Neural progenitor cell (in vitro differentiated cells): ENCODE results near the gene PCK1. TPM values are rescaled to one million over a fixed set of nuclear protein-coding genes. Genes with fewer than 3 reads are reported as not detected.

Experiments
- DNase-seq: peaks from one replicate; pipeline ENCODE4 v3.0.0-alpha.2; 2016; ENCODE audit warnings: low spot score
- H2AFZ ChIP-seq: fragments of 200-600 bp; sonication (generic); replicated peaks from 2 replicates; pipeline ENCODE4 v1.6.1; 2016; ENCODE audit warnings: antibody characterized with exemption
- H3F3A ChIP-seq: fragments of 200-600 bp; sonication (generic); 2 replicates; pipeline ENCODE4 v1.6.1; 2016; ENCODE audit warnings: antibody characterized with exemption, low read depth
- H3K27ac ChIP-seq: fragments of 200-600 bp; sonication (generic); 2 replicates; pipeline ENCODE4 v1.5.1; 2016; ENCODE audit warnings: mild to moderate bottlenecking
- H3K27me3 ChIP-seq: fragments of 200-600 bp; sonication (generic); 2 replicates; pipeline ENCODE4 v1.6.1; 2016; ENCODE audit warnings: mild to moderate bottlenecking, moderate library complexity
- H3K36me3 ChIP-seq: fragments of 200-600 bp; sonication (generic); 2 replicates; pipeline ENCODE4 v1.5.1; 2016
- H3K4me1 ChIP-seq: fragments of 200-600 bp; sonication (generic); 2 replicates; pipeline ENCODE4 v1.6.1; 2016; ENCODE audit warnings: mixed run types
- H3K4me2 ChIP-seq: fragments of 200-600 bp; sonication (generic); 2 replicates; pipeline ENCODE4 v1.6.1; 2016
- H3K4me3 ChIP-seq: fragments of 200-600 bp; sonication (generic); 2 replicates; pipeline ENCODE4 v1.5.1; 2016
- H3K79me2 ChIP-seq: fragments of 200-600 bp; sonication (generic); 2 replicates; pipeline ENCODE4 v1.6.1; 2016; ENCODE audit warnings: low read depth
- H3K9ac ChIP-seq: fragments of 200-600 bp; sonication (generic); 2 replicates; pipeline ENCODE4 v1.6.1; 2016
- H3K9me3 ChIP-seq: fragments of 200-600 bp; sonication (generic); 2 replicates; pipeline ENCODE4 v1.5.1; 2016; ENCODE audit warnings: low read depth
- H4K20me1 ChIP-seq: fragments of 200-600 bp; sonication (generic); 2 replicates; pipeline ENCODE4 v1.6.1; 2016; ENCODE audit warnings: low read depth
- H3K27ac Mint-ChIP-seq: 3 replicates; pipeline ENCODE4 v1.8.0; 2021; ENCODE audit warnings: mixed read lengths
- H3K27me3 Mint-ChIP-seq: 2 replicates; pipeline ENCODE4 v1.8.0; 2022; ENCODE audit warnings: low read depth, mild to moderate bottlenecking, inconsistent platforms, moderate library complexity, mixed read lengths; ENCODE audit not compliant: insufficient read depth
- H3K36me3 Mint-ChIP-seq: 3 replicates; pipeline ENCODE4 v1.8.0; 2021; ENCODE audit warnings: mixed read lengths
- H3K4me1 Mint-ChIP-seq: 3 replicates; pipeline ENCODE4 v1.8.0; 2021; ENCODE audit warnings: mixed read lengths
- H3K4me3 Mint-ChIP-seq: 3 replicates; pipeline ENCODE4 v1.8.0; 2021; ENCODE audit warnings: mild to moderate bottlenecking, moderate library complexity, mixed read lengths
- H3K9me3 Mint-ChIP-seq: 3 replicates; pipeline ENCODE4 v1.8.0; 2020; ENCODE audit warnings: mixed read lengths
- CTCF ChIP-seq: fragments of 200-600 bp; sonication (generic); IDR thresholded peaks from 2 replicates; pipeline ENCODE4 v1.5.1; 2017; ENCODE audit warnings: antibody characterized with exemption, mild to moderate bottlenecking
- EZH2 ChIP-seq: fragments of 200-600 bp; sonication (generic); IDR thresholded peaks from 2 replicates; pipeline ENCODE4 v1.6.1; 2017; ENCODE audit warnings: antibody characterized with exemption, mild to moderate bottlenecking, moderate library complexity
- EZH2phosphoT487 ChIP-seq: fragments of 200-600 bp; sonication (generic); IDR thresholded peaks from 2 replicates; pipeline ENCODE4 v1.6.1; 2017; ENCODE audit warnings: antibody characterized with exemption
- total RNA-seq: library from RNA; depleted of rRNA; stranded (reverse); fragments of >200 nt; gene quantifications from 2 replicates; pipeline ENCODE4 v1.2.3, GENCODE V29; 2015; ENCODE audit warnings: low replicate concordance

The PCK1 gene
- total RNA-seq, 1 donor from 2014 or later, result not detected

GRCh38 chr20:57555457-57556184 lies 5.3 kb upstream of the PCK1 start:
- Mint-ChIP-seq H3K9me3 (no peaks in the 10 kb centered on the region), H3K27ac (no peak overlapping the region), H3K4me1 (peaks cover 9% of the 10 kb centered on the region), H3K4me3 (no peak overlapping the region), H3K27me3 (peaks cover 11% of the 10 kb centered on the region), H3K36me3 (no peaks in the 10 kb centered on the region)
- Histone ChIP-seq H3K27me3 (no peaks in the 10 kb centered on the region), H3K4me1 (no peaks in the 10 kb centered on the region), H3K9me3 (no peaks in the 10 kb centered on the region), H3K36me3 (no peaks in the 10 kb centered on the region), H3K4me3 (no peak overlapping the region), H3K4me2 (no peak overlapping the region), H2AFZ (no peak overlapping the region), H3K79me2 (no peaks in the 10 kb centered on the region), H3K9ac (no peak overlapping the region), H4K20me1 (no peaks in the 10 kb centered on the region), H3K27ac (no peak overlapping the region), H3F3A (no peaks in the 10 kb centered on the region)
- DNase-seq, result no peak
- TF ChIP-seq CTCF, result no peak
- TF ChIP-seq EZH2, result no peak
- TF ChIP-seq EZH2phosphoT487, result no peak

- Histone ChIP-seq H3K27me3 (no peaks in the 10 kb centered on the region), H3K27ac (no peak overlapping the region), H3F3A (no peaks in the 10 kb centered on the region), H3K4me2 (no peak overlapping the region), H3K36me3 (no peaks in the 10 kb centered on the region), H2AFZ (no peak overlapping the region), H3K4me1 (no peaks in the 10 kb centered on the region), H4K20me1 (no peaks in the 10 kb centered on the region), H3K9me3 (no peaks in the 10 kb centered on the region), H3K9ac (no peak overlapping the region), H3K4me3 (no peak overlapping the region), H3K79me2 (no peaks in the 10 kb centered on the region)
- Mint-ChIP-seq H3K9me3 (no peaks in the 10 kb centered on the region), H3K27ac (peak overlapping the region; percentile 50), H3K27me3 (peaks cover 7% of the 10 kb centered on the region), H3K36me3 (no peaks in the 10 kb centered on the region), H3K4me3 (no peak overlapping the region), H3K4me1 (peaks cover 9% of the 10 kb centered on the region)
- TF ChIP-seq EZH2phosphoT487 (no peak), CTCF (no peak), EZH2 (no peak)
- DNase-seq, result no peak
Observed at GRCh38 chr20:57556980-57557274, 4.0 kb upstream of the PCK1 start.

- H3K4me1 ChIP-seq, result no peaks in the 10 kb centered on the region
- Mint-ChIP-seq H3K9me3 (no peaks in the 10 kb centered on the region), H3K4me1 (peaks cover 9% of the 10 kb centered on the region), H3K36me3 (no peaks in the 10 kb centered on the region), H3K4me3 (no peak overlapping the region), H3K27me3 (peaks cover 7% of the 10 kb centered on the region), H3K27ac (no peak overlapping the region)
- DNase-seq, result no peak
- H3K9ac ChIP-seq, result no peak overlapping the region
- no peak overlapping the region for H2AFZ ChIP-seq
- no peaks in the 10 kb centered on the region for H3F3A ChIP-seq
- H3K27me3 ChIP-seq, result no peaks in the 10 kb centered on the region
- H3K4me2 ChIP-seq, result no peak overlapping the region
- H3K4me3 ChIP-seq, result no peak overlapping the region
- H3K79me2 ChIP-seq, result no peaks in the 10 kb centered on the region
- H4K20me1 ChIP-seq, result no peaks in the 10 kb centered on the region
- no peak for TF ChIP-seq EZH2phosphoT487
- H3K36me3 ChIP-seq, result no peaks in the 10 kb centered on the region
- H3K27ac ChIP-seq, result no peak overlapping the region
- no peaks in the 10 kb centered on the region for H3K9me3 ChIP-seq
Observed at GRCh38 chr20:57557926-57558613, 2.8 kb upstream of the PCK1 start.
